Measurements from ENCODE around the gene SEMA4C.

Gene SEMA4C

GRCh38 chr2:96861074-96861473 is 8.8 kb downstream of the SEMA4C start:
- no peak for DNase-seq
- no peak for TF ChIP-seq GATA1 (IDR thresholded peaks at IDR 0.05; ENCODE audit: low read depth, low read length)
- no peak for TF ChIP-seq POLR2A (IDR thresholded peaks at IDR 0.05; ENCODE audit: low read length)

GRCh38 chr2:96860065-96861029 is 9.5 kb downstream of the SEMA4C start:
- TF ChIP-seq POLR2A (IDR thresholded peaks at IDR 0.05; ENCODE audit: low read length) (no peak), GATA1 (IDR thresholded peaks at IDR 0.05; ENCODE audit: low read depth, low read length) (no peak)
- peak in 1 of 2 experiments; percentile 32 for DNase-seq

- no peak for TF ChIP-seq POLR2A (IDR thresholded peaks at IDR 0.05; ENCODE audit: low read length)
- TF ChIP-seq GATA1 (IDR thresholded peaks at IDR 0.05; ENCODE audit: low read depth, low read length): no peak
- DNase-seq: no peak
Observed at GRCh38 chr2:96859681-96860064, 10.2 kb downstream of the SEMA4C start.

GRCh38 chr2:96859099-96859649 is 10.7 kb downstream of the SEMA4C start:
- DNase-seq: no peak
- TF ChIP-seq GATA1 (IDR thresholded peaks at IDR 0.05; ENCODE audit: low read depth, low read length): no peak
- no peak for TF ChIP-seq POLR2A (IDR thresholded peaks at IDR 0.05; ENCODE audit: low read length)

- TF ChIP-seq POLR2A (IDR thresholded peaks at IDR 0.05; ENCODE audit: low read length) (peak; percentile 77), GATA1 (IDR thresholded peaks at IDR 0.05; ENCODE audit: low read depth, low read length) (no peak)
- peak; percentile 98 to 100 for DNase-seq
Observed at GRCh38 chr2:96857667-96858372, 12.1 kb downstream of the SEMA4C start, which contains the start of gene ANKRD39. Gene ANKRD39, minus strand, starts transcription at chr2:96858016. Its CDS starts 29 bp downstream, at chr2:96857987.

GRCh38 chr2:96856776-96857666 is 12.9 kb downstream of the SEMA4C start:
- DNase-seq: peak; percentile 55 to 67
- TF ChIP-seq GATA1 (IDR thresholded peaks at IDR 0.05; ENCODE audit: low read depth, low read length) (no peak), POLR2A (IDR thresholded peaks at IDR 0.05; ENCODE audit: low read length) (no peak)

GRCh38 chr2:96853321-96853720 is 16.6 kb downstream of the SEMA4C start:
- DNase-seq: no peak
- TF ChIP-seq POLR2A (IDR thresholded peaks at IDR 0.05; ENCODE audit: low read length) (no peak), GATA1 (IDR thresholded peaks at IDR 0.05; ENCODE audit: low read depth, low read length) (no peak)

GRCh38 chr2:96852667-96853066 is 17.2 kb downstream of the SEMA4C start:
- TF ChIP-seq POLR2A (IDR thresholded peaks at IDR 0.05; ENCODE audit: low read length): no peak
- TF ChIP-seq GATA1 (IDR thresholded peaks at IDR 0.05; ENCODE audit: low read depth, low read length): no peak
- no peak for DNase-seq

GRCh38 chr2:96848264-96848663 is 21.6 kb downstream of the SEMA4C start:
- no peak for TF ChIP-seq GATA1 (IDR thresholded peaks at IDR 0.05; ENCODE audit: low read depth, low read length)
- no peak for TF ChIP-seq POLR2A (IDR thresholded peaks at IDR 0.05; ENCODE audit: low read length)
- no peak for DNase-seq

- no peak for DNase-seq
- TF ChIP-seq GATA1 (IDR thresholded peaks at IDR 0.05; ENCODE audit: low read depth, low read length) (no peak), POLR2A (IDR thresholded peaks at IDR 0.05; ENCODE audit: low read length) (no peak)
Observed at GRCh38 chr2:96847586-96847985, 22.3 kb downstream of the SEMA4C start.

- no peak for DNase-seq
- TF ChIP-seq POLR2A (IDR thresholded peaks at IDR 0.05; ENCODE audit: low read length): no peak
- TF ChIP-seq GATA1 (IDR thresholded peaks at IDR 0.05; ENCODE audit: low read depth, low read length): no peak
Observed at GRCh38 chr2:96846825-96847224, 23.1 kb downstream of the SEMA4C start.

- TF ChIP-seq GATA1 (IDR thresholded peaks at IDR 0.05; ENCODE audit: low read depth, low read length): no peak
- no peak for TF ChIP-seq POLR2A (IDR thresholded peaks at IDR 0.05; ENCODE audit: low read length)
- no peak for DNase-seq
Observed at GRCh38 chr2:96844405-96844808, 25.5 kb downstream of the SEMA4C start.
